K562 (cell line): ENCODE measurements around the gene GZMM. TPM values are rescaled to one million over a fixed set of nuclear protein-coding genes. Genes with fewer than 3 reads are reported as not detected.

ENCODE experiments used
- ID3 ChIP-seq, 2 experiments: fragments of 250-450 bp in 1 of 2; fragments of 450-650 bp in 1 of 2; sonication (Bioruptor Pico) in 1 of 2; IDR thresholded peaks; 2 replicates each; pipeline versions ENCODE4 v1.6.1 to v1.8.0; 2016 to 2021; ENCODE audit warnings: mild to moderate bottlenecking in 2 of 2, moderate library complexity in 2 of 2, missing compliant biosample characterization in 1 of 2, missing genetic modification characterization in 1 of 2
- ILF3 ChIP-seq: fragments of 450-650 bp; IDR thresholded peaks from 2 replicates; pipeline ENCODE4 v1.6.1; 2018; ENCODE audit warnings: antibody characterized with exemption, mild to moderate bottlenecking, moderate library complexity, borderline replicate concordance
- KAT2B ChIP-seq: IDR thresholded peaks from one replicate; pipeline ENCODE4 v1.6.1; 2012; ENCODE audit warnings: low read depth, mild to moderate bottlenecking, control low read depth, inconsistent platforms, low read length, moderate library complexity
- MCM5 ChIP-seq: fragments of 450-650 bp; IDR thresholded peaks from 2 replicates; pipeline ENCODE4 v1.6.1; 2016; ENCODE audit warnings: low read depth
- NFXL1 ChIP-seq: fragments of 450-650 bp; formaldehyde crosslinking; IDR thresholded peaks from 2 replicates; pipeline ENCODE4 v1.4.0; 2021; ENCODE audit warnings: mild to moderate bottlenecking
- POLR2AphosphoS2 ChIP-seq: IDR thresholded peaks from 2 replicates; pipeline ENCODE4 v1.6.1; 2012; ENCODE audit warnings: low read length, improper control_type of control experiment
- PREB ChIP-seq: sonication (generic); formaldehyde crosslinking; IDR thresholded peaks from 2 replicates; pipeline ENCODE4 v1.8.1; 2023; ENCODE audit warnings: mild to moderate bottlenecking, missing genetic modification reagents
- RBFOX2 ChIP-seq: fragments of 200-400 bp; formaldehyde crosslinking; IDR thresholded peaks from 2 replicates; pipeline ENCODE4 v1.6.1; 2017; ENCODE audit warnings: low read depth, mild to moderate bottlenecking, low read length, moderate library complexity
- RERE ChIP-seq: sonication (generic); formaldehyde crosslinking; IDR thresholded peaks from 2 replicates; pipeline ENCODE4 v1.8.0; 2023; ENCODE audit warnings: missing genetic modification reagents, mild to moderate bottlenecking, borderline replicate concordance
- TBL1XR1 ChIP-seq, 2 experiments: IDR thresholded peaks; 2 replicates each; pipeline ENCODE4 v1.6.1; 2012; ENCODE audit warnings: improper control_type of control experiment in 2 of 2, low read length in 2 of 2, mild to moderate bottlenecking in 1 of 2
- TEAD4 ChIP-seq, 2 experiments: sonication (generic) in 1 of 2; formaldehyde crosslinking in 1 of 2; IDR thresholded peaks; 2 replicates each; pipeline versions ENCODE4 v1.6.1 to v1.8.0; 2012 to 2022; ENCODE audit warnings: borderline replicate concordance in 1 of 2, inconsistent platforms in 1 of 2, low read length in 1 of 2, mild to moderate bottlenecking in 1 of 2, missing genetic modification reagents in 1 of 2
- ZNF449 ChIP-seq: fragments of 250-450 bp; sonication (Bioruptor Pico); IDR thresholded peaks from 2 replicates; pipeline ENCODE4 v1.8.0; 2022; ENCODE audit warnings: moderate library complexity, mild to moderate bottlenecking, inconsistent platforms
- ZNF551 ChIP-seq: fragments of 250-450 bp; sonication (Bioruptor Pico); IDR thresholded peaks from 2 replicates; pipeline ENCODE4 v1.5.0; 2021; ENCODE audit warnings: mild to moderate bottlenecking, moderate library complexity
- polyA plus RNA-seq, 8 experiments: library from polyadenylated mRNA; depleted of rRNA in 4 of 8; stranded (reverse) in 5 of 8; unstranded in 3 of 8; fragments of >200 nt; fragmentation: Nextera tagmentation in 2 of 8; fragmentation: Illumina TruSeq in 1 of 8; extraction: Ambion mirVana in 2 of 8; extraction: Trizol in 1 of 8; gene quantifications; 2 replicates each; pipeline versions ENCODE4 v1.2.1 to v1.2.3, GENCODE V29; 2011 to 2014; ENCODE audit warnings: inconsistent platforms in 1 of 8, missing spikeins in 1 of 8
- total RNA-seq, 7 experiments: library from RNA; depleted of rRNA in 6 of 7; stranded (reverse); fragments of >200 nt in 6 of 7; fragmentation: Illumina TruSeq in 2 of 7; extraction: Trizol in 2 of 7; gene quantifications; 2 replicates each; pipeline versions ENCODE4 v1.2.1 to v1.2.3, GENCODE V29; 2011 to 2021; ENCODE audit warnings: low replicate concordance in 1 of 7

GZMM gene
- total and polyA plus RNA-seq, 9 of the 15 experiments (the other 6 are each of a cell fraction or from before 2014, with no cell fraction given) = 0.08 to 2.6 (median 0.70) TPM; not detected in 2

GRCh38 chr19:566844-567243 is 23.0 kb downstream of the GZMM start (continued):
- TF ChIP-seq MCM5 (no peak), POLR2AphosphoS2 (no peak), RBFOX2 (peak; percentile 5; the same call in 1 of the 2 replicates), TEAD4 (IDR thresholded peaks at IDR 0.05; ENCODE audit: low read length) (no peak), TEAD4 (CRISPR knock-in tag; IDR thresholded peaks at IDR 0.05; ENCODE audit: borderline replicate concordance) (no peak), RERE (CRISPR knock-in tag) (no peak), KAT2B (no peak), TBL1XR1 (IDR thresholded peaks at IDR 0.05; ENCODE audit: low read length in 2 of 2) (no peak), ZNF551 (CRISPR knock-in tag) (no peak), ILF3 (no peak), ZNF449 (CRISPR knock-in tag) (no peak), PREB (CRISPR knock-in tag) (no peak), ID3 (CRISPR knock-in tag; IDR thresholded peaks at IDR 0.05) (no peak), ID3 (tag; IDR thresholded peaks at IDR 0.05) (no peak), NFXL1 (CRISPR knock-in tag) (no peak)
